Measurements from ENCODE around the gene SKI. TPM values are rescaled to one million over a fixed set of nuclear protein-coding genes. Genes with fewer than 3 reads are reported as not detected.
"Not testable (repeated sequence)": the region's sequence is repeated elsewhere in the genome, so short reads cannot be mapped to it uniquely, and the experiment has no call there.

The SKI gene
- total RNA-seq, 2 experiments from 2014 or later = 28.3 to 28.9 TPM

DNA sequence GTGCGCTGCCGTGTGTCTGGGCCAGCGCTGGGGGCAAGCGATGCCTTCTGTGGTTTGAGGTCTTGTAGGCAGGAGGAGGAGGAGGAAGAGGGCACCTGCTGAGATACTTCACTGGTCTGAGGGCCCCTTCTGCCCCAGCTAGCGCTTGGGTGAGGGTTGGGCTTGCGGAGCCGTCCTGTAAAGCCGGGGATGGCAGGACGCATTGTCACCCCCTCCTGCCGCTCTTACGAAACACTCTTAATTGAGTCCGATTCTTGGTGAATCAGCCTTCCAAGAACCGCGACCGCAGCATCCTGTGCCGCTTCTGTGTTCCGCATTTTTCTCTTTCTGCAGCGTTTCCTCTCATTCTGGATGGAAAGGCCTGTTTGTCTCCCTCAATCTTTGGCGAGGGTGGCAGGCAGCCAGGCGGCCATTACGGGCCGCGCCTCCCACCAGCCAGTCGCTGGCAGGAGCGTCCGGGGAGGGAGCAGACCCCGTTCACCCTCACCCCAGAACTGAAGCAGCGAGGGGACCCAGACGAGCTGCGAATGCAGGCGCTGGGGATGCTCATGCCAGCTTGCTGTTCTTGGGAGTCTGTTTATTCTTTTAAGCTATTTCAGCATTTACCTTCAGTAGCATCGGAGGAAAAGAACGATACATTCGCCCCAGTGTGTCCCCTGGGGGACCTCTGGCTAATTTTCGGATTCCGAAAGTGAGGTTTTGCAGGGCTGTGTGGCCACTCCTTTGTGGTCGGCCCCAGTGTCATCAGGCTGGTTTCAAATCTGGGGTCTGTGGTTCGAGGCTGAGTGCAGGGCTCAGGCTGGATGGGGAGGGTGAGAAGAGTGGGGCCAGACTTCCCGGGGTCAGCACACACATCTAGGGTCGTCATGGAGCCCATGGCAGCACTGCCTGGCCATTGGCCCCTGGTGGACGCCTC, 62.7 kb downstream of the SKI start:
- intact Hi-C loops (cut with micrococcal nuclease) = loop anchor here (1.0 to 10.0 kb wide), 5 partner anchors 9 to 376 kb away; partner anchors contain the start of genes CALML6, MORN1, RER1 and TMEM52
- ChIA-PET CTCF (interaction anchor here (1.0 to 2.8 kb wide), 5 partner anchors 10 to 96 kb away, joined by 3 to 19 read pairs (median 9); partner anchors contain the start of gene FAAP20), POLR2A (interaction anchor here (0.6 to 3.1 kb wide), 7 partner anchors 10 to 96 kb away, joined by 3 to 53 read pairs (median 5); partner anchors contain the start of genes FAAP20 and SKI)
- Mint-ChIP-seq H3K27me3 (no peaks in the 10 kb centered on the region), H3K27ac (peak overlapping the region; percentile 96), H3K36me3 (peaks cover 4% of the 10 kb centered on the region), H3K9me3 (no peaks in the 10 kb centered on the region), H3K4me1 (ENCODE audit: low read depth) (peaks cover 81% of the 10 kb centered on the region), H3K4me3 (peak overlapping the region; percentile 70)
- peak; percentile 94 for DNase-seq

DNA sequence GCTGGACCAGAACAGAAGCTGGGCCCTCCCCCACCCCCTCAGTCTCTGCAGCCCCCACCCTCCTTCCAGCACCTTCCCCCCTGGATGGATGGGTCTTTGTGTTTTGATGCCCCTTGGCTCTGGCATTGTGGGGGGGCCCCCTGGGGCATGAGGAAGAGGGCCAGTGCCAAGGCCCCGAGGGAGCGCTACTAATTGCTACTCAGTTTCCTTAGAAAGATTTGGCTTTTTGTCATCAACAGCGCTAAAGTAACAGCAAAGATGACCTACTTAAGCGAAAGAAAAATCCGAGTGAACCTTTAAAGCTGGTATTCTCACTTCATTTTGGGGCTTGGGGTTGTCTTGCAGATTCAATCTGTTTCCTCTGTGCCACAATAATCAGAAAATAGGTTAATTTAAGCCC, 63.5 kb downstream of the SKI start:
- peak overlapping the region; percentile 45 for H3K4me3 Mint-ChIP-seq

DNA sequence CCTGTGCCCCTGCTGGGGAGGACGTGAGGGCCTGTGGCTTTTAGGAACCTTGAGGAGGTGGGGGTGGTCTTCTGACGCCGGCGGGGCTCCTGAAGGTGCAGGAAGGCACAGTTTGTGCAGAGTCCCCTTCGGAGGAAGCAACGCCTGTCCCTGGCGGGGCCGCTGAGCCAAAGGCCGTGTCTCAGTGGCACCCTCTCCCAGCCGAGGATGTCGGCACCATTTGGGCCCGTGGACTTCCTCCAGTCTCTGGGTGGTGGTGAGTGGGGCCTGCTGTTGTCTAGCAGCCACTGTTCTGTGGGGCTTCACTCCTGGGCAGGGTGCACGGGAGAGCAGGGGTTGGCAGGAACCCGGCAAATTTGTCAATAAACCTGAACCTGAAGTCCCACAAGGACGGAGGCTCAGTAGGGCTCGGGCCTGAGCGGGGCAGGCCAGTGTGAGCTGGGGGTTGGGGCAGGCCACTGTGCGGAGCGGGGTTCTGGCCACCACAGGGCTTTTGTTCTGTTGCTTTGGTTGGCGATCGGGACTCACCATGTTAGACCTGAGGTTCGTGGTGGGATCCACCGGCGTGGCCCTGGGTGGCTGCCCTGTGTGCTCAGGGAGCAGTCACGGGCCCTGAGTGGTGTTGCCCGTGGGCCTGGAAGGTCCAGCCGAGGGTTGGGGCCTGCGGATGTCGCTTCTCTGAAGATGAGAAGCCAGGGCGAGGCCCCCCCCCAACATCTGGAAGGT, 64.8 kb downstream of the SKI start:
- no peaks in the 10 kb centered on the region for H3K9me3 Mint-ChIP-seq
- no peak overlapping the region for H3K27ac Mint-ChIP-seq
- DNase-seq = no peak
- intact Hi-C loops (cut with micrococcal nuclease) = loop anchor here (5.0 to 10.0 kb wide), 2 partner anchors 99 to 378 kb away; partner anchors contain the start of genes CALML6, MORN1, RER1 and TMEM52
- CTCF ChIA-PET = interaction anchor here (2.8 kb wide), 2 partner anchors 8 to 23 kb away, joined by 12 to 19 read pairs; no protein-coding TSS in a partner anchor
- peaks cover 8% of the 10 kb centered on the region for H3K36me3 Mint-ChIP-seq
- H3K4me3 Mint-ChIP-seq = no peak overlapping the region
- POLR2A ChIA-PET = interaction anchor here (3.1 kb wide), 1 partner anchor 8 kb away, joined by 53 read pairs; no protein-coding TSS in a partner anchor
- H3K4me1 Mint-ChIP-seq (ENCODE audit: low read depth) = peaks cover 89% of the 10 kb centered on the region
- no peaks in the 10 kb centered on the region for H3K27me3 Mint-ChIP-seq

More for the DNA sequence above, 63.5 kb downstream of the SKI start:
- H3K36me3 Mint-ChIP-seq = peaks cover 6% of the 10 kb centered on the region
- intact Hi-C loops (cut with micrococcal nuclease) = loop anchor here (5.0 to 10.0 kb wide), 2 partner anchors 101 to 377 kb away; partner anchors contain the start of genes CALML6, MORN1, RER1 and TMEM52
- H3K27me3 Mint-ChIP-seq = no peaks in the 10 kb centered on the region
- POLR2A ChIA-PET = interaction anchor here (1.1 to 3.1 kb wide), 4 partner anchors 9 to 97 kb away, joined by 3 to 53 read pairs (median 12); partner anchors contain the start of genes FAAP20 and SKI
- no peak for DNase-seq
- peaks cover 80% of the 10 kb centered on the region for H3K4me1 Mint-ChIP-seq (ENCODE audit: low read depth)
- H3K9me3 Mint-ChIP-seq = no peaks in the 10 kb centered on the region
- CTCF ChIA-PET = interaction anchor here (0.8 to 2.8 kb wide), 5 partner anchors 9 to 97 kb away, joined by 3 to 19 read pairs (median 9); partner anchors contain the start of gene FAAP20
- H3K27ac Mint-ChIP-seq = peak overlapping the region; percentile 96

DNA sequence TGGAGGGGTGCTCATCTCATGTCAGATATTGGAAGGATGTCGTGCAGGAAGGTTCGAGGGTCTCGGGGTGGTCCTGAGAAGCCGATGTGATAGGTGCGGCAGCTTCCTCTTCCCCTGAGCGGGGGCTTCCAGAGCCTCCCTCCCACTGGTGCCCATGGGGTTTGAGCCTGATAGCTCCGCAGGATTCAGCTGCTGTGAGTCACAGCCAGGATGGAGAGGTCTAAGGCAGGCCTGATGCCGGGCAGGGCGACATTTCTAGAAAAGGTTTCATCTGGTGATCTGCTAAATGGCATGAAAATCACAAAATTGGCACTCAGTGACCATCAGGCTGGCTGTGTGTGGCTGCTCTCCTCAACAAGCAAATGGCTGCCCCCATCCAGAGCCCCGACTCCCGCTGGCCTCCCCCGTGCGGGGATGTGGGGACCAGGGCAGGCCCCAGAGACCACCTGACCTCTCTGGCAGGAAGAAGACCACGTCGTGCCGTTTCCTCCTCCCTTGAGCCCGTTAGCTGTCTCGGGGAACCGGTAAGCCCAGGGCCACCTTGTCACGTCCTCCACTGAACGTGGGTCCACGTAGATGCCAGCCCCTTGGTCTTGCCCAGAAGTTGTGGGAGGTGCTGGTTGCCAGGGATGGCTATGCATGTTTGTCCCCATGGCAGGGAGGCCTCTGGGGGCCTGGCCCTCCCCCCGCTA, 66.1 kb downstream of the SKI start:
- CTCF ChIA-PET = no interaction called here
- Mint-ChIP-seq H3K4me1 (ENCODE audit: low read depth) (peaks cover 88% of the 10 kb centered on the region), H3K27me3 (no peaks in the 10 kb centered on the region), H3K36me3 (peaks cover 5% of the 10 kb centered on the region), H3K9me3 (no peaks in the 10 kb centered on the region), H3K4me3 (no peak overlapping the region), H3K27ac (peak overlapping the region; percentile 28)
- intact Hi-C loops (cut with micrococcal nuclease) = loop anchor here (5.0 to 10.0 kb wide), 2 partner anchors 98 to 379 kb away; partner anchors contain the start of genes CALML6, MORN1, RER1 and TMEM52
- POLR2A ChIA-PET = no interaction called here
- no peak for DNase-seq

DNA sequence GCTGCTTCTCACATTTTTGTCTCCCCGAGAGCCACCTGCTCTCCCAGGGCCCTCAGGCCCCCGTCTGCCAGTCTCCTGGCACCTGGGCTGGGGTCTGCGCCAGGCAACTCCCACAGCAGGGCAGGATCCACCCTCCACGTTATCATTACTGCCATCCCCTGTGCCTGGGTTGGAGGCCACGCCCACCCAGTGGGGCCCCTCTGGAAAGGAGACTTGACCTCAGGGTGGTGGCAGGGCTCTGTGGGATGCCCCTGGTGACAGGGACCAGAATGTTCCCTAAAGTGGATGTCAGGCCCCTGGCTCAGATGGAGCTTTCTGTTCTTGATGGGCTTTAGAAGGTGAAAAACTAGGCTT, 66.6 kb downstream of the SKI start:
- peaks cover 88% of the 10 kb centered on the region for H3K4me1 Mint-ChIP-seq (ENCODE audit: low read depth)
- no peak overlapping the region for H3K27ac Mint-ChIP-seq
- intact Hi-C loops (cut with micrococcal nuclease) = loop anchor here (5.0 to 10.0 kb wide), 2 partner anchors 98 to 380 kb away; partner anchors contain the start of genes CALML6, MORN1, RER1 and TMEM52
- no peak overlapping the region for H3K4me3 Mint-ChIP-seq
- peaks cover 5% of the 10 kb centered on the region for H3K36me3 Mint-ChIP-seq
- ChIA-PET POLR2A (no interaction called here), CTCF (no interaction called here)
- H3K9me3 Mint-ChIP-seq = no peaks in the 10 kb centered on the region
- no peak for DNase-seq
- H3K27me3 Mint-ChIP-seq = no peaks in the 10 kb centered on the region

DNA sequence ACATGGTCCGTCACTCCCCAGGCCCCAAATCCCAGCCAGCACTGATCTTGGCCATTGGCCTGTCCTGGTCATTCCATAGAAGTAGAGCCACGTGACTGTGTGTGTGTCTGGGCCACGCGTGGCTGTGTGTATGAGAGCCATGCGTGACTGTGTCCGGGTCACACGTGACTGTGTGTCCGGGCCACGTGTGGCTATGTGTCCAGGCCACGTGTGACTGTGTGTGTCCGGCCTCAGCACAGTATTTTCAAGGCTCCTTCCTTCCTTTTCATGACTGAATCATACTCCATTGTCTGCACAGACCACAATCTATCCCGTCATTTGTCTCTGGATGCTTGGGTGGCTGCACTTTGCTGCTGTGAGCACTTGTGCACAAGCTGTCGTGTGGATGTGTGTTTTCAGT, 67.4 kb downstream of the SKI start:
- Mint-ChIP-seq H3K4me1 (ENCODE audit: low read depth) (peaks cover 88% of the 10 kb centered on the region), H3K4me3 (no peak overlapping the region), H3K27me3 (no peaks in the 10 kb centered on the region), H3K9me3 (no peaks in the 10 kb centered on the region), H3K27ac (peak overlapping the region; percentile 33), H3K36me3 (peaks cover 5% of the 10 kb centered on the region)
- ChIA-PET CTCF (no interaction called here), POLR2A (no interaction called here)
- intact Hi-C loops (cut with micrococcal nuclease) = loop anchor here (10.0 kb wide), 1 partner anchor 381 kb away; the partner anchor contains the start of genes CALML6 and TMEM52
- no peak for DNase-seq

DNA sequence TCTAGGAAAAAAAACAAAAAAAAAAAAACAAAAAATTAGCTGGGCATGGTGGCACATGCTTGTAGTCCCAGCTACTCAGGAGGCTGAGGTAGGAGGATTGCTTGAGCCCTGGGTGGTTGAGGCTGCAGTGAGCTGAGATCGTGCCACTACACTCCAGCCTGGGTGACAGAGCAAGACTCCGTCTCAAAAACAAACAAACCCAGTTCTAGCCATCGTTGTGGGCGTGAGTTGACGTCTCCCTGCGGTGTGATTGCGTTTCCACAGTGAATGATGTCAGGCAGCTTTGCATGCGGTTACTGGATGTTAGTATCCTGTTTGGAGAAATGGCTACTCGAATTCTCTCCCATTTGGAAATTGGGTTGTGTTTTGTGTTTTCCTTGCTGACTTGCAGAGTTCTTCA, 68.1 kb downstream of the SKI start:
- H3K36me3 Mint-ChIP-seq, H3K27me3 Mint-ChIP-seq, H3K4me3 Mint-ChIP-seq, POLR2A ChIA-PET, H3K9me3 Mint-ChIP-seq, CTCF ChIA-PET: not testable (repeated sequence)
- DNase-seq = peak; percentile 52
- Mint-ChIP-seq H3K27ac (peak overlapping the region; percentile 76), H3K4me1 (ENCODE audit: low read depth) (peaks cover 85% of the 10 kb centered on the region)
- intact Hi-C loops (cut with micrococcal nuclease) = loop anchor here (10.0 kb wide), 1 partner anchor 381 kb away; the partner anchor contains the start of genes CALML6 and TMEM52

DNA sequence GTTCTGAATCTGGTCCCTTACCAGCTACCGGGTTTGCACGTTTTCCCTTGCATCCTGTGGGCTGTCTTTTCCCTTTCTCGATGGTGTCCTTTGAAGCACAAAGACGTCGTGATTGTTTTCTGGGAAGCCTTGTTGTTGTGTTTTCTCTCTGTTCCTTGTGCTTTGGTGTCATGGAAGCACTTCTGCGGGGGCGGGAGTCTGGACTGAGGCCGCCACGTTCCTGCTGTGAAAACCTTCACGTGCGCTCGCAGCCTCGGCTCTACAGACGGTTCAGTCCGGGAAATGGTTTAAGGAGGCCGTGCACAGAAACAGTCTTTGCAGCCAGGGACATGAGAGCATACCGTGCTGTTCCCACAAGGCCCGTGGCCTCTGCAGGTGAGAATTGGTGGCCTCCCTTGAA, 68.5 kb downstream of the SKI start:
- POLR2A ChIA-PET = no interaction called here
- Mint-ChIP-seq H3K36me3 (peaks cover 5% of the 10 kb centered on the region), H3K4me1 (ENCODE audit: low read depth) (peaks cover 85% of the 10 kb centered on the region)

DNA sequence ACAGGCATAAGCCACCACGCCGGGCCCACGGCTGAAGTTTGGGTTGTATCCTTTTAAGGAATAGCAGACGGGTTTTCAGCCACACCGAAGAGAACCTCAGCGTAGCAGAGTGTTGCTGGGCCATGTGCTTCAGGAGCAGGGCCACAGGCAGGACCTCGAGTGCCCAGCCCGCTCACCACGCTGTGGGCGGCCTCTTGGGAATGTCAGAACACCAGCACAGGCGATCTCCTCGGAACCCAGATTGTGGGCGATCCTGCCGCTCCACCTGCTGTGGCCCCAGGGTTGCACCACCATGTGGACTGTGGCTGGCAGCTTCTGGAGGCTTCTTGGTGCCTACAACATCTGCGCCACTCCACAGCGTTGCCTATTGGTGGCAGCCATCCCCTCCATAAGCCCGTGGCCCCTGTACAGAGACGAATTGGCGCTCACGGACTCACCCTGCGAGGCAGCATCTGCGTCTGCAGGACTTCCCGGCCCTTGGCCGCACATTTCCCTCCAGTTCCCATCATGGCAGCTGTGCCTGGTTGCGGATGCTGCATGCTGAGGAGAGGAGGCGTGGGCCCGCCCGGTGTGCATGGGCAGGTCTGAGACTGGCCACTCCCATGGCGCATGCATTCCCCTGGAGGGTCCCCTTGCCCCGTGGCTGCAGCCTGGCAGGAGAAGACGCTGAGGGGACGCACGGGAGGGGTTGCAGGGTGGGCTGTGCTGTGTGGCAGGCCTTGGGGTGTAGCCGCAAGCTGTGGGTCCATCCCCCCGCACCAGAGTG, 69.3 kb downstream of the SKI start:
- CTCF ChIA-PET = interaction anchor here (1.3 kb wide), 1 partner anchor 14 kb away, joined by 3 read pairs; no protein-coding TSS in a partner anchor
- POLR2A ChIA-PET = no interaction called here
- peaks cover 82% of the 10 kb centered on the region for H3K4me1 Mint-ChIP-seq (ENCODE audit: low read depth)
- H3K4me3 Mint-ChIP-seq = no peak overlapping the region
- no peak for DNase-seq
- H3K27me3 Mint-ChIP-seq = no peaks in the 10 kb centered on the region
- H3K27ac Mint-ChIP-seq = no peak overlapping the region
- H3K9me3 Mint-ChIP-seq = no peaks in the 10 kb centered on the region
- peaks cover 5% of the 10 kb centered on the region for H3K36me3 Mint-ChIP-seq
- intact Hi-C loops (cut with micrococcal nuclease) = loop anchor here (10.0 kb wide), 1 partner anchor 383 kb away; the partner anchor contains the start of genes CALML6 and TMEM52

More for the DNA sequence above, 68.5 kb downstream of the SKI start:
- no peaks in the 10 kb centered on the region for H3K27me3 Mint-ChIP-seq
- H3K27ac Mint-ChIP-seq = peak overlapping the region; percentile 76
- H3K9me3 Mint-ChIP-seq = no peaks in the 10 kb centered on the region
- intact Hi-C loops (cut with micrococcal nuclease) = loop anchor here (10.0 kb wide), 1 partner anchor 382 kb away; the partner anchor contains the start of genes CALML6 and TMEM52
- no peak overlapping the region for H3K4me3 Mint-ChIP-seq
- no peak for DNase-seq
- CTCF ChIA-PET = interaction anchor here (1.3 kb wide), 1 partner anchor 15 kb away, joined by 3 read pairs; no protein-coding TSS in a partner anchor

DNA sequence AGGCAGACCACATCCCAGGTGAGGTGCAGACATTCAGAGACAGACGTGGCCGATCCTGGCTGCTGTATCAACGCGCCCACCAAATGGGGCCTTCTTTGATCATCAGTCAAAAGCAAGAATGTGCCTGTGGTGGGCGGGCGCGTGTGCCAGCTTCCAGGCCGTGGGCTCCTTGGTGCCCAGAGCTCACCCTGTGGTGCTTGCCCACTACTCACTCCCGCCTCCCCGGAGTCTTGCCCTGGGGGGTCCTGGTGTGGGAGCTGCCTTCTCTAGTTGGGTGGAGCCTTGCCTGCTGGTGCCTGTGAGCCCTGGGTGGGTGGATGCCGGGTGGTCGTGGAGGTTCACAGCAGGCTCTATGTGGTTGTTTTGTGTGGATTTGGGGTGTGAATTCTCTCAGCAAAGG, 70.6 kb downstream of the SKI start:
- Mint-ChIP-seq H3K4me1 (ENCODE audit: low read depth) (peaks cover 75% of the 10 kb centered on the region), H3K4me3 (no peak overlapping the region), H3K27me3 (no peaks in the 10 kb centered on the region), H3K27ac (peak overlapping the region; percentile 98), H3K9me3 (no peaks in the 10 kb centered on the region), H3K36me3 (peaks cover 12% of the 10 kb centered on the region)
- CTCF ChIA-PET = interaction anchor here (0.7 to 1.6 kb wide), 2 partner anchors 64 to 69 kb away, joined by 3 to 7 read pairs; no protein-coding TSS in a partner anchor
- intact Hi-C loops (cut with micrococcal nuclease) = loop anchor here (10.0 kb wide), 1 partner anchor 384 kb away; the partner anchor contains the start of genes CALML6 and TMEM52
- POLR2A ChIA-PET = interaction anchor here (3.7 kb wide), 1 partner anchor 7 kb away, joined by 53 read pairs; no protein-coding TSS in a partner anchor
- no peak for DNase-seq
